ENCODE data around the gene LAMA3. TPM values are rescaled to one million over a fixed set of nuclear protein-coding genes. Genes with fewer than 3 reads are reported as not detected.

LAMA3 gene
- total and polyA plus RNA-seq, 2 donors (not counting 3 experiments of a cell fraction or from before 2014, with no cell fraction given): 2.6 to 12.3 TPM

- ChIA-PET CTCF (interaction anchor here (1.5 kb wide), 1 partner anchor 20 kb away, joined by 6 read pairs; no protein-coding TSS in a partner anchor), POLR2A (no interaction called here)
- no peak overlapping the region for H3K4me3 ChIP-seq (replicated peaks in 1 of 3; ENCODE audit: insufficient read depth in 1 of 3, low read depth in 1 of 3, low read length in 3 of 3)
- H3K9me3 ChIP-seq (replicated peaks; ENCODE audit: control insufficient read depth, insufficient read depth, low read length): no peaks in the 10 kb centered on the region
- no TSS peak for BruUV-seq (replicated peaks)
- peaks cover 17 to 25% of the 10 kb centered on the region in 2 experiments for H3K27me3 ChIP-seq (ENCODE audit: control insufficient read depth in 2 of 2, insufficient read depth in 2 of 2, low read length in 2 of 2)
- no peaks in the 10 kb centered on the region for H3K36me3 ChIP-seq (ENCODE audit: control insufficient read depth in 2 of 2, extremely low read depth in 1 of 2, insufficient read depth in 2 of 2, low read length in 2 of 2)
- no peak overlapping the region for H2AFZ ChIP-seq (ENCODE audit: low read depth, low read length)
- H4K20me1 ChIP-seq (replicated peaks; ENCODE audit: control insufficient read depth, extremely low read depth, insufficient read depth, low read length): no peaks in the 10 kb centered on the region
- no peak overlapping the region for H3K9ac ChIP-seq (replicated peaks; ENCODE audit: extremely low read depth, insufficient read depth, low read length)
- FAIRE-seq (no peak), DNase-seq (ENCODE audit: low read depth, low spot score) (no peak)
- TF ChIP-seq MYC (IDR thresholded peaks at IDR 0.05; ENCODE audit: low read depth, low read length): no peak
- no peak for TF ChIP-seq GATA2 (IDR thresholded peaks at IDR 0.05; ENCODE audit: insufficient read depth, insufficient read length, low read depth, low read length)
- no peak for TF ChIP-seq MAX (IDR thresholded peaks at IDR 0.05; ENCODE audit: insufficient read depth, insufficient read length)
- no peak for TF ChIP-seq POLR2AphosphoS5 (IDR thresholded peaks at IDR 0.05; ENCODE audit: insufficient read depth, low read depth, low read length)
- no peak for TF ChIP-seq CTCF (IDR thresholded peaks at IDR 0.05; ENCODE audit: extremely low read depth in 1 of 2, insufficient read depth in 1 of 2, low read depth in 1 of 2, low read length in 2 of 2)
- no peak for TF ChIP-seq POLR2A (IDR thresholded peaks at IDR 0.05; ENCODE audit: low read depth, low read length)
- no peak for TF ChIP-seq EZH2 (IDR thresholded peaks at IDR 0.05; ENCODE audit: borderline replicate concordance, low read depth, low read length, severe bottlenecking)
- TF ChIP-seq FOS (IDR thresholded peaks at IDR 0.05; ENCODE audit: borderline replicate concordance, insufficient read depth, low read length): no peak
- TF ChIP-seq JUN (IDR thresholded peaks at IDR 0.05; ENCODE audit: borderline replicate concordance, insufficient read depth, insufficient read length, low read depth): no peak
- H3K4me1 ChIP-seq (ENCODE audit: control insufficient read depth, extremely low read depth, insufficient read depth, low read length): no peaks in the 10 kb centered on the region
- H3K4me2 ChIP-seq (ENCODE audit: insufficient read depth, low read length): no peak overlapping the region
- H3K79me2 ChIP-seq (ENCODE audit: control insufficient read depth, insufficient read depth, low read length): no peaks in the 10 kb centered on the region
- H3K27ac ChIP-seq (ENCODE audit: insufficient read depth, low read depth, low read length): no peak overlapping the region
- dilution Hi-C loops (cut with MboI; ENCODE audit: extremely low pct_ligation_motif_present, low sequenced_read_pairs): no loop called here
- intact Hi-C loops (cut with micrococcal nuclease): no loop called here
- H3K9me1 ChIP-seq (replicated peaks; ENCODE audit: control insufficient read depth, extremely low read depth, insufficient read depth, low read length): no peaks in the 10 kb centered on the region
Observed at GRCh38 chr18:23683155-23683554, 6.1 kb upstream of the LAMA3 start.

Measured in endothelial cell of umbilical vein (primary cell).